HUES6 (cell line): ENCODE measurements around the gene CARS1.

ENCODE experiments used
- H3K27ac ChIP-seq: 2 replicates; pipeline ENCODE4 v1.7.0; 2013; ENCODE audit warnings: low read depth, mild to moderate bottlenecking, low read length, inconsistent platforms
- H3K27me3 ChIP-seq: 2 replicates; pipeline ENCODE4 v1.6.1; 2013; ENCODE audit warnings: low read length; ENCODE audit not compliant: control insufficient read depth, insufficient read depth
- H3K36me3 ChIP-seq: 2 replicates; pipeline ENCODE4 v1.6.1; 2013; ENCODE audit warnings: low read length; ENCODE audit not compliant: control insufficient read depth, insufficient read depth
- H3K4me1 ChIP-seq: 2 replicates; pipeline ENCODE4 v1.6.1; 2013; ENCODE audit warnings: low read length; ENCODE audit not compliant: control insufficient read depth, insufficient read depth
- H3K4me3 ChIP-seq: 2 replicates; pipeline ENCODE4 v1.5.1; 2013; ENCODE audit warnings: low read depth, low read length
- H3K9ac ChIP-seq: one replicate; pipeline ENCODE4 v1.6.1; 2013; ENCODE audit warnings: mild to moderate bottlenecking, low read length
- H3K9me3 ChIP-seq: 2 replicates; pipeline ENCODE4 v1.6.1; 2013; ENCODE audit warnings: low read depth, low read length; ENCODE audit not compliant: control insufficient read depth, insufficient read depth

The CARS1 gene

GRCh38 chr11:2982214-2982613 lies 75.0 kb downstream of the CARS1 start:
- H3K4me3 ChIP-seq = no peak overlapping the region
- no peak overlapping the region for H3K27ac ChIP-seq
- H3K36me3 ChIP-seq = peaks cover 42% of the 10 kb centered on the region
- H3K4me1 ChIP-seq = peaks cover 8% of the 10 kb centered on the region
- H3K27me3 ChIP-seq = no peaks in the 10 kb centered on the region
- no peak overlapping the region for H3K9ac ChIP-seq
- no peaks in the 10 kb centered on the region for H3K9me3 ChIP-seq

- Histone ChIP-seq H3K4me3 (no peak overlapping the region), H3K9me3 (no peaks in the 10 kb centered on the region), H3K36me3 (peaks cover 49% of the 10 kb centered on the region), H3K27me3 (no peaks in the 10 kb centered on the region), H3K27ac (no peak overlapping the region), H3K4me1 (peaks cover 8% of the 10 kb centered on the region), H3K9ac (no peak overlapping the region)
Observed at GRCh38 chr11:2981130-2981529, 76.1 kb downstream of the CARS1 start.

- Histone ChIP-seq H3K9ac (no peak overlapping the region), H3K4me3 (no peak overlapping the region), H3K27ac (no peak overlapping the region), H3K36me3 (peaks cover 57% of the 10 kb centered on the region), H3K4me1 (peaks cover 8% of the 10 kb centered on the region), H3K9me3 (no peaks in the 10 kb centered on the region), H3K27me3 (no peaks in the 10 kb centered on the region)
Observed at GRCh38 chr11:2980168-2980840, 76.9 kb downstream of the CARS1 start.

GRCh38 chr11:2977113-2977512 lies 80.1 kb downstream of the CARS1 start:
- H3K27ac ChIP-seq = no peak overlapping the region
- H3K4me3 ChIP-seq = no peak overlapping the region
- peaks cover 4% of the 10 kb centered on the region for H3K4me1 ChIP-seq
- H3K9me3 ChIP-seq = no peaks in the 10 kb centered on the region
- H3K27me3 ChIP-seq = no peaks in the 10 kb centered on the region
- no peak overlapping the region for H3K9ac ChIP-seq
- H3K36me3 ChIP-seq = peaks cover 84% of the 10 kb centered on the region

GRCh38 chr11:2976294-2977063 lies 80.7 kb downstream of the CARS1 start:
- peaks cover 88% of the 10 kb centered on the region for H3K36me3 ChIP-seq
- H3K4me3 ChIP-seq = no peak overlapping the region
- H3K4me1 ChIP-seq = no peaks in the 10 kb centered on the region
- H3K9ac ChIP-seq = no peak overlapping the region
- no peak overlapping the region for H3K27ac ChIP-seq
- no peaks in the 10 kb centered on the region for H3K27me3 ChIP-seq
- H3K9me3 ChIP-seq = no peaks in the 10 kb centered on the region

GRCh38 chr11:2975594-2975993 lies 81.6 kb downstream of the CARS1 start:
- Histone ChIP-seq H3K27ac (no peak overlapping the region), H3K9me3 (no peaks in the 10 kb centered on the region), H3K4me1 (no peaks in the 10 kb centered on the region), H3K9ac (no peak overlapping the region), H3K4me3 (no peak overlapping the region), H3K27me3 (no peaks in the 10 kb centered on the region), H3K36me3 (peaks cover 96% of the 10 kb centered on the region)

- no peak overlapping the region for H3K27ac ChIP-seq
- peaks cover 99% of the 10 kb centered on the region for H3K36me3 ChIP-seq
- no peaks in the 10 kb centered on the region for H3K27me3 ChIP-seq
- no peaks in the 10 kb centered on the region for H3K4me1 ChIP-seq
- no peak overlapping the region for H3K9ac ChIP-seq
- no peaks in the 10 kb centered on the region for H3K9me3 ChIP-seq
- no peak overlapping the region for H3K4me3 ChIP-seq
Observed at GRCh38 chr11:2974272-2974671, 83.0 kb downstream of the CARS1 start.

- H3K27ac ChIP-seq = no peak overlapping the region
- H3K36me3 ChIP-seq = peaks cover 97% of the 10 kb centered on the region
- no peak overlapping the region for H3K4me3 ChIP-seq
- no peaks in the 10 kb centered on the region for H3K4me1 ChIP-seq
- no peaks in the 10 kb centered on the region for H3K9me3 ChIP-seq
- no peak overlapping the region for H3K9ac ChIP-seq
- H3K27me3 ChIP-seq = no peaks in the 10 kb centered on the region
Observed at GRCh38 chr11:2968341-2968900, 88.8 kb downstream of the CARS1 start.

- no peak overlapping the region for H3K27ac ChIP-seq
- no peak overlapping the region for H3K4me3 ChIP-seq
- H3K9me3 ChIP-seq = no peaks in the 10 kb centered on the region
- H3K27me3 ChIP-seq = no peaks in the 10 kb centered on the region
- H3K9ac ChIP-seq = no peak overlapping the region
- peaks cover 16% of the 10 kb centered on the region for H3K4me1 ChIP-seq
- peaks cover 88% of the 10 kb centered on the region for H3K36me3 ChIP-seq
Observed at GRCh38 chr11:2964782-2965181, 92.4 kb downstream of the CARS1 start.

GRCh38 chr11:2963761-2964160 lies 93.5 kb downstream of the CARS1 start:
- H3K27ac ChIP-seq = no peak overlapping the region
- H3K9me3 ChIP-seq = no peaks in the 10 kb centered on the region
- peaks cover 16% of the 10 kb centered on the region for H3K4me1 ChIP-seq
- peaks cover 88% of the 10 kb centered on the region for H3K36me3 ChIP-seq
- no peak overlapping the region for H3K4me3 ChIP-seq
- no peaks in the 10 kb centered on the region for H3K27me3 ChIP-seq
- no peak overlapping the region for H3K9ac ChIP-seq

- Histone ChIP-seq H3K9me3 (no peaks in the 10 kb centered on the region), H3K9ac (no peak overlapping the region), H3K27me3 (no peaks in the 10 kb centered on the region), H3K27ac (no peak overlapping the region), H3K4me3 (no peak overlapping the region), H3K4me1 (peaks cover 16% of the 10 kb centered on the region), H3K36me3 (peaks cover 88% of the 10 kb centered on the region)
Observed at GRCh38 chr11:2963112-2963754, 94.0 kb downstream of the CARS1 start.
